IMR-90 (cell line): ENCODE results near the gene SLX4IP. TPM values are rescaled to one million over a fixed set of nuclear protein-coding genes. Genes with fewer than 3 reads are reported as not detected.

Source experiments
- ATAC-seq: fragments of 200-7000 bp; cut with Tn5 transposase; 2 replicates; pipeline ENCODE4 v1.9.1; 2020; ENCODE audit warnings: low read depth, mild to moderate bottlenecking, moderate library complexity
- BruUV-seq: library from RNA; stranded (reverse); fragments of 400-500 nt; replicated peaks from 2 replicates; lab custom pipeline; 2021; lab: Mats Ljungman, UMichigan
- CTCF ChIA-PET: fragments of 300-600 bp; formaldehyde crosslinking; extraction: SDS; loops from one replicate; lab custom pipeline; 2021; ENCODE audit warnings: antibody characterized with exemption; lab: Yijun Ruan, JAX
- POLR2A ChIA-PET: fragments of 300-600 bp; sonication (Branson Sonifier 250); formaldehyde crosslinking; loops from one replicate; lab custom pipeline; 2022; ENCODE audit warnings: antibody characterized with exemption; ENCODE audit not compliant: unreplicated experiment; lab: Charles Lee
- DNase-seq: peaks from one replicate; pipeline ENCODE4 v3.0.0; 2013
- H2AFZ ChIP-seq: replicated peaks from 2 replicates; pipeline ENCODE3; 2013; ENCODE audit warnings: low read length, mild to moderate bottlenecking; ENCODE audit not compliant: poor library complexity
- H2AK5ac ChIP-seq: 2 replicates; pipeline ENCODE4 v1.6.1; 2013; ENCODE audit warnings: low read depth, low read length, inconsistent platforms
- H2AK9ac ChIP-seq: replicated peaks from 2 replicates; pipeline ENCODE3; 2013; ENCODE audit warnings: mild to moderate bottlenecking, low read depth, low read length, moderate library complexity; ENCODE audit not compliant: poor library complexity
- H2BK120ac ChIP-seq: 2 replicates; pipeline ENCODE4 v1.6.1; 2013; ENCODE audit warnings: low read depth, low read length, inconsistent platforms
- H2BK15ac ChIP-seq: 3 replicates; pipeline ENCODE4 v1.6.1; 2013; ENCODE audit warnings: low read depth, low read length, inconsistent platforms
- H2BK20ac ChIP-seq: 2 replicates; pipeline ENCODE4 v1.6.1; 2013; ENCODE audit warnings: low read depth, mild to moderate bottlenecking, inconsistent platforms, low read length, moderate library complexity
- H2BK5ac ChIP-seq: 2 replicates; pipeline ENCODE4 v1.6.1; 2013; ENCODE audit warnings: mild to moderate bottlenecking, low read depth, low read length, inconsistent platforms; ENCODE audit not compliant: poor library complexity, severe bottlenecking
- H3K14ac ChIP-seq: replicated peaks from 2 replicates; pipeline ENCODE4 v1.6.1; 2013; ENCODE audit warnings: low read depth, low read length, inconsistent platforms
- H3K18ac ChIP-seq: 2 replicates; pipeline ENCODE4 v1.6.1; 2013; ENCODE audit warnings: low read depth, low read length, control low read depth
- H3K23ac ChIP-seq: 2 replicates; pipeline ENCODE4 v1.6.1; 2013; ENCODE audit warnings: low read depth, low read length, inconsistent platforms
- H3K27ac ChIP-seq: 2 replicates; pipeline ENCODE4 v1.5.1; 2013; ENCODE audit warnings: mild to moderate bottlenecking, control low read depth, low read length; ENCODE audit not compliant: insufficient read depth
- H3K27me3 ChIP-seq: 2 replicates; pipeline ENCODE4 v1.6.1; 2013; ENCODE audit warnings: low read length; ENCODE audit not compliant: control insufficient read depth, insufficient read depth
- H3K36me3 ChIP-seq: 2 replicates; pipeline ENCODE4 v1.6.1; 2013; ENCODE audit warnings: low read length, mixed read lengths; ENCODE audit not compliant: control insufficient read depth, insufficient read depth
- H3K4ac ChIP-seq: 2 replicates; pipeline ENCODE4 v1.6.1; 2013; ENCODE audit warnings: low read depth, low read length, inconsistent platforms
- H3K4me1 ChIP-seq: 2 replicates; pipeline ENCODE4 v1.6.1; 2013; ENCODE audit warnings: low read length, mixed read lengths; ENCODE audit not compliant: control insufficient read depth, insufficient read depth
- H3K4me2 ChIP-seq: 2 replicates; pipeline ENCODE4 v1.6.1; 2013; ENCODE audit warnings: low read depth, mild to moderate bottlenecking, control low read depth, low read length, moderate library complexity
- H3K4me3 ChIP-seq: 2 replicates; pipeline ENCODE4 v1.5.1; 2013; ENCODE audit warnings: low read depth, mild to moderate bottlenecking, control low read depth, low read length, moderate library complexity; ENCODE audit not compliant: insufficient read depth
- H3K56ac ChIP-seq: 2 replicates; pipeline ENCODE4 v1.6.1; 2013; ENCODE audit warnings: low read length, inconsistent platforms; ENCODE audit not compliant: insufficient read depth; ENCODE audit errors: extremely low read depth
- H3K79me1 ChIP-seq, 2 experiments: 2 replicates each; pipeline ENCODE4 v1.6.1; 2013; ENCODE audit warnings: low read length in 2 of 2, inconsistent platforms in 1 of 2, low read depth in 1 of 2
- H3K9ac ChIP-seq: 2 replicates; pipeline ENCODE4 v1.6.1; 2013; ENCODE audit warnings: low read depth, low read length, control low read depth
- H3K9me1 ChIP-seq: 2 replicates; pipeline ENCODE4 v1.6.1; 2013; ENCODE audit warnings: low read length, inconsistent platforms; ENCODE audit not compliant: insufficient read depth
- H3K9me3 ChIP-seq: 2 replicates; pipeline ENCODE4 v1.6.1; 2013; ENCODE audit warnings: low read length; ENCODE audit not compliant: control insufficient read depth, insufficient read depth
- H4K20me1 ChIP-seq: 2 replicates; pipeline ENCODE4 v1.6.1; 2013; ENCODE audit warnings: low read length, inconsistent platforms; ENCODE audit not compliant: insufficient read depth
- H4K5ac ChIP-seq: 2 replicates; pipeline ENCODE4 v1.6.1; 2013; ENCODE audit warnings: mild to moderate bottlenecking, low read depth, low read length, control low read depth
- H4K8ac ChIP-seq, 2 experiments: 2 replicates each; pipeline ENCODE4 v1.6.1; 2013; ENCODE audit warnings: low read depth in 2 of 2, low read length in 2 of 2, control low read depth in 1 of 2, inconsistent platforms in 1 of 2
- H4K91ac ChIP-seq: 2 replicates; pipeline ENCODE4 v1.6.1; 2013; ENCODE audit warnings: low read depth, low read length, inconsistent platforms; ENCODE audit not compliant: insufficient read depth
- BHLHE40 ChIP-seq: fragments of 150-350 bp; IDR thresholded peaks from 2 replicates; pipeline ENCODE4 v1.6.1; 2016; ENCODE audit warnings: mild to moderate bottlenecking, low read depth, low read length
- CEBPB ChIP-seq: IDR thresholded peaks from 2 replicates; pipeline ENCODE4 v1.6.1; 2012; ENCODE audit warnings: low read depth, low read length, improper control_type of control experiment
- CHD1 ChIP-seq: IDR thresholded peaks from 2 replicates; pipeline ENCODE4 v1.6.1; 2012; ENCODE audit warnings: low read depth, low read length, improper control_type of control experiment
- FOS ChIP-seq: fragments of 150-350 bp; IDR thresholded peaks from 2 replicates; pipeline ENCODE4 v1.6.1; 2016; ENCODE audit warnings: low read depth, low read length
- MAFK ChIP-seq: IDR thresholded peaks from 2 replicates; pipeline ENCODE4 v1.6.1; 2012; ENCODE audit warnings: low read depth, low read length, improper control_type of control experiment
- MAZ ChIP-seq: IDR thresholded peaks from 2 replicates; pipeline ENCODE4 v1.6.1; 2012; ENCODE audit warnings: low read depth, mild to moderate bottlenecking, low read length, improper control_type of control experiment, moderate library complexity, borderline replicate concordance
- POLR2A ChIP-seq: IDR thresholded peaks from 2 replicates; pipeline ENCODE4 v1.6.1; 2012; ENCODE audit warnings: mild to moderate bottlenecking, low read depth, low read length
- RAD21 ChIP-seq: IDR thresholded peaks from 2 replicates; pipeline ENCODE4 v1.6.1; 2012; ENCODE audit warnings: low read length, improper control_type of control experiment
- RCOR1 ChIP-seq: IDR thresholded peaks from 2 replicates; pipeline ENCODE4 v1.6.1; 2012; ENCODE audit warnings: mild to moderate bottlenecking, low read length, improper control_type of control experiment; ENCODE audit not compliant: insufficient replicate concordance
- RFX5 ChIP-seq: IDR thresholded peaks from 2 replicates; pipeline ENCODE4 v1.8.0; 2012; ENCODE audit warnings: low read depth, mild to moderate bottlenecking, low read length, moderate library complexity
- SMC3 ChIP-seq: fragments of 150-350 bp; IDR thresholded peaks from 2 replicates; pipeline ENCODE4 v1.6.1; 2016; ENCODE audit warnings: low read depth, mild to moderate bottlenecking, antibody characterized with exemption, low read length, moderate library complexity
- WGBS, 2 experiments: methylation state at CpG; one replicate each; pipeline versions ENCODE4 v1.1.5 to v1.1.7; 2013; ENCODE audit warnings: missing lambda C conversion rate in 2 of 2; ENCODE audit not compliant: insufficient read length in 1 of 2; ENCODE audit errors: extremely low coverage in 2 of 2; 5-methylcytosine and 5-hydroxymethylcytosine counted together
- dilution Hi-C: fragments of 300-500 bp; cut with HindIII; formaldehyde crosslinking; loops from one replicate; pipeline ENCODE4 v1.14.3; 2018; ENCODE audit warnings: low sequenced_read_pairs; ENCODE audit not compliant: unreplicated experiment
- in situ Hi-C: fragments of 300-500 bp; cut with MboI; formaldehyde crosslinking; loops from 3 replicates; pipeline ENCODE4 v1.14.3; 2019; ENCODE audit warnings: low sequenced_read_pairs, inconsistent platforms, mixed read lengths
- intact Hi-C: fragments of 100-400 bp; cut with micrococcal nuclease; formaldehyde crosslinking; loops from 2 replicates; pipeline ENCODE4 v1.10.0; 2022
- polyA plus RNA-seq, 3 experiments: library from polyadenylated mRNA; depleted of rRNA; stranded (reverse); fragments of >200 nt; gene quantifications; 2 replicates each; pipeline ENCODE4 v1.2.3, GENCODE V29; 2012; ENCODE audit warnings: low replicate concordance in 1 of 3
- total RNA-seq: library from RNA; depleted of rRNA; stranded (reverse); fragments of >200 nt; gene quantifications from 2 replicates; pipeline ENCODE4 v1.2.3, GENCODE V29; 2012
- TF ChIP-seq, protein P1 (sequence below): conservative IDR thresholded peaks from 2 replicates; pipeline ENCODE4 v1.5.1; 2012; ENCODE audit warnings: mild to moderate bottlenecking, low read depth, low read length, improper control_type of control experiment
- TF ChIP-seq, protein P2 (sequence below): fragments of 150-350 bp; IDR thresholded peaks from 2 replicates; pipeline ENCODE4 v1.6.1; 2017; ENCODE audit warnings: mild to moderate bottlenecking, antibody characterized with exemption, low read length, low read depth
- TF ChIP-seq, protein P3 (sequence below): fragments of 150-350 bp; IDR thresholded peaks from 2 replicates; pipeline ENCODE4 v1.6.1; 2016; ENCODE audit warnings: low read depth, mild to moderate bottlenecking, low read length, moderate library complexity, borderline replicate concordance

SLX4IP gene
- total and polyA plus RNA-seq, 2 of the 4 experiments (the other 2 are of a cell fraction) = 1.3 to 5.9 TPM

DNA sequence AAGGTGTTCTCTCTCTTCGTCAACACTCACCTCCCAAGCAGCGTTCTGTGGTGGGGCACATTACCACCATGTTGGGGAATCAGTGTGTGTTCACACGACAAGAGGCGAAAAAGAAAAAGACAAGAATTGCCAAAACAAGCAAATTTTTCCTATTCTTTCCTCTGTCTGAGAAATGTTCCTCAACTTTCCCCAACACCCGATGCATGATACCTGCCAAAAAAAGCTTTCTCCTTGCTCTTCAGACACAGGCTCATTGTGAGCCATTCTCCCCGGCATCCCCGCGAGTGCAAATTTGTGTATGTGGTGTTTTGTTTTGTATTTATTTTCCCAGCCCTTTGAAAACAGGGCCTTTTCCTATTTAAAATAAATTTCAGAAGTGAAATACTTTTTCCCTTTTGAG lies 137.7 kb downstream of the SLX4IP start:
- H3K27ac ChIP-seq = no peak overlapping the region
- no peak overlapping the region for H4K91ac ChIP-seq
- H2BK5ac ChIP-seq = no peak overlapping the region
- in situ Hi-C loops = no loop called here
- no peaks in the 10 kb centered on the region for H3K36me3 ChIP-seq
- H3K4me2 ChIP-seq = no peak overlapping the region
- no peaks in the 10 kb centered on the region for H3K9me3 ChIP-seq
- 90% methylated on average over 2 of the region's 8 CpGs; no CpG with 5 or more reads in 1 of the 2 experiments for WGBS, 2 experiments
- ChIA-PET CTCF (interaction anchor here (1.2 kb wide), 1 partner anchor 75 kb away, joined by 3 read pairs; no protein-coding TSS in a partner anchor), POLR2A (no interaction called here)
- peak overlapping the region; percentile 61; the same call in 1 of the 3 replicates for H2BK15ac ChIP-seq
- intact Hi-C loops = no loop called here
- H3K9ac ChIP-seq = no peak overlapping the region
- no peaks in the 10 kb centered on the region for H3K79me1 ChIP-seq
- no peak for TF ChIP-seq RCOR1
- TF ChIP-seq SMC3 = no peak
- no peak for TF ChIP-seq FOS
- TF ChIP-seq POLR2A = no peak
- TF ChIP-seq, protein P1, sequence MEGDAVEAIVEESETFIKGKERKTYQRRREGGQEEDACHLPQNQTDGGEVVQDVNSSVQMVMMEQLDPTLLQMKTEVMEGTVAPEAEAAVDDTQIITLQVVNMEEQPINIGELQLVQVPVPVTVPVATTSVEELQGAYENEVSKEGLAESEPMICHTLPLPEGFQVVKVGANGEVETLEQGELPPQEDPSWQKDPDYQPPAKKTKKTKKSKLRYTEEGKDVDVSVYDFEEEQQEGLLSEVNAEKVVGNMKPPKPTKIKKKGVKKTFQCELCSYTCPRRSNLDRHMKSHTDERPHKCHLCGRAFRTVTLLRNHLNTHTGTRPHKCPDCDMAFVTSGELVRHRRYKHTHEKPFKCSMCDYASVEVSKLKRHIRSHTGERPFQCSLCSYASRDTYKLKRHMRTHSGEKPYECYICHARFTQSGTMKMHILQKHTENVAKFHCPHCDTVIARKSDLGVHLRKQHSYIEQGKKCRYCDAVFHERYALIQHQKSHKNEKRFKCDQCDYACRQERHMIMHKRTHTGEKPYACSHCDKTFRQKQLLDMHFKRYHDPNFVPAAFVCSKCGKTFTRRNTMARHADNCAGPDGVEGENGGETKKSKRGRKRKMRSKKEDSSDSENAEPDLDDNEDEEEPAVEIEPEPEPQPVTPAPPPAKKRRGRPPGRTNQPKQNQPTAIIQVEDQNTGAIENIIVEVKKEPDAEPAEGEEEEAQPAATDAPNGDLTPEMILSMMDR = no peak
- TF ChIP-seq, protein P2, sequence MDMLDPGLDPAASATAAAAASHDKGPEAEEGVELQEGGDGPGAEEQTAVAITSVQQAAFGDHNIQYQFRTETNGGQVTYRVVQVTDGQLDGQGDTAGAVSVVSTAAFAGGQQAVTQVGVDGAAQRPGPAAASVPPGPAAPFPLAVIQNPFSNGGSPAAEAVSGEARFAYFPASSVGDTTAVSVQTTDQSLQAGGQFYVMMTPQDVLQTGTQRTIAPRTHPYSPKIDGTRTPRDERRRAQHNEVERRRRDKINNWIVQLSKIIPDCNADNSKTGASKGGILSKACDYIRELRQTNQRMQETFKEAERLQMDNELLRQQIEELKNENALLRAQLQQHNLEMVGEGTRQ = no peak
- no peak for TF ChIP-seq MAFK
- no peak for TF ChIP-seq BHLHE40
- TF ChIP-seq RFX5 = no peak
- no peak for TF ChIP-seq RAD21
- TF ChIP-seq CEBPB = no peak
- TF ChIP-seq, protein P3, sequence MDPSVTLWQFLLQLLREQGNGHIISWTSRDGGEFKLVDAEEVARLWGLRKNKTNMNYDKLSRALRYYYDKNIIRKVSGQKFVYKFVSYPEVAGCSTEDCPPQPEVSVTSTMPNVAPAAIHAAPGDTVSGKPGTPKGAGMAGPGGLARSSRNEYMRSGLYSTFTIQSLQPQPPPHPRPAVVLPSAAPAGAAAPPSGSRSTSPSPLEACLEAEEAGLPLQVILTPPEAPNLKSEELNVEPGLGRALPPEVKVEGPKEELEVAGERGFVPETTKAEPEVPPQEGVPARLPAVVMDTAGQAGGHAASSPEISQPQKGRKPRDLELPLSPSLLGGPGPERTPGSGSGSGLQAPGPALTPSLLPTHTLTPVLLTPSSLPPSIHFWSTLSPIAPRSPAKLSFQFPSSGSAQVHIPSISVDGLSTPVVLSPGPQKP = no peak
- no peak for TF ChIP-seq MAZ
- no peak for TF ChIP-seq CHD1
- H3K9me1 ChIP-seq = no peaks in the 10 kb centered on the region; the same call in 1 of the 2 replicates
- no peak overlapping the region for H2AK5ac ChIP-seq
- no peaks in the 10 kb centered on the region for H4K20me1 ChIP-seq
- H3K56ac ChIP-seq = no peak overlapping the region
- H3K4me3 ChIP-seq = no peak overlapping the region
- no peak overlapping the region for H2AFZ ChIP-seq
- DNase-seq (no peak), ATAC-seq (no peak)
- H3K23ac ChIP-seq = no peak overlapping the region
- BruUV-seq = no TSS peak
- no peak overlapping the region for H4K8ac ChIP-seq
- 0 out of 2 replicates have a peak overlapping the region, but pooled peaks have one; percentile 25 for H3K14ac ChIP-seq
- H2AK9ac ChIP-seq = no peak overlapping the region
- H3K4me1 ChIP-seq = peaks cover 2% of the 10 kb centered on the region; the same call in 1 of the 2 replicates
- no peak overlapping the region for H2BK120ac ChIP-seq
- dilution Hi-C loops = no loop called here
- no peak overlapping the region for H2BK20ac ChIP-seq
- no peak overlapping the region for H3K18ac ChIP-seq
- no peak overlapping the region for H4K5ac ChIP-seq
- H3K27me3 ChIP-seq = no peaks in the 10 kb centered on the region; the same call in 1 of the 2 replicates
- peak overlapping the region; percentile 25; the same call in 1 of the 2 replicates for H3K4ac ChIP-seq
